Neural progenitor cell (in vitro differentiated cells): ENCODE data around the gene SIAE. TPM values are rescaled to one million over a fixed set of nuclear protein-coding genes. Genes with fewer than 3 reads are reported as not detected.

Source experiments
- DNase-seq: peaks from one replicate; pipeline ENCODE4 v3.0.0-alpha.2; 2016; ENCODE audit warnings: low spot score
- H2AFZ ChIP-seq: fragments of 200-600 bp; sonication (generic); replicated peaks from 2 replicates; pipeline ENCODE4 v1.6.1; 2016; ENCODE audit warnings: antibody characterized with exemption
- H3F3A ChIP-seq: fragments of 200-600 bp; sonication (generic); 2 replicates; pipeline ENCODE4 v1.6.1; 2016; ENCODE audit warnings: antibody characterized with exemption, low read depth
- H3K27ac ChIP-seq: fragments of 200-600 bp; sonication (generic); 2 replicates; pipeline ENCODE4 v1.5.1; 2016; ENCODE audit warnings: mild to moderate bottlenecking
- H3K27me3 ChIP-seq: fragments of 200-600 bp; sonication (generic); 2 replicates; pipeline ENCODE4 v1.6.1; 2016; ENCODE audit warnings: mild to moderate bottlenecking, moderate library complexity
- H3K36me3 ChIP-seq: fragments of 200-600 bp; sonication (generic); 2 replicates; pipeline ENCODE4 v1.5.1; 2016
- H3K4me1 ChIP-seq: fragments of 200-600 bp; sonication (generic); 2 replicates; pipeline ENCODE4 v1.6.1; 2016; ENCODE audit warnings: mixed run types
- H3K4me2 ChIP-seq: fragments of 200-600 bp; sonication (generic); 2 replicates; pipeline ENCODE4 v1.6.1; 2016
- H3K4me3 ChIP-seq: fragments of 200-600 bp; sonication (generic); 2 replicates; pipeline ENCODE4 v1.5.1; 2016
- H3K79me2 ChIP-seq: fragments of 200-600 bp; sonication (generic); 2 replicates; pipeline ENCODE4 v1.6.1; 2016; ENCODE audit warnings: low read depth
- H3K9ac ChIP-seq: fragments of 200-600 bp; sonication (generic); 2 replicates; pipeline ENCODE4 v1.6.1; 2016
- H3K9me3 ChIP-seq: fragments of 200-600 bp; sonication (generic); 2 replicates; pipeline ENCODE4 v1.5.1; 2016; ENCODE audit warnings: low read depth
- H4K20me1 ChIP-seq: fragments of 200-600 bp; sonication (generic); 2 replicates; pipeline ENCODE4 v1.6.1; 2016; ENCODE audit warnings: low read depth
- H3K27ac Mint-ChIP-seq: 3 replicates; pipeline ENCODE4 v1.8.0; 2021; ENCODE audit warnings: mixed read lengths
- H3K27me3 Mint-ChIP-seq: 2 replicates; pipeline ENCODE4 v1.8.0; 2022; ENCODE audit warnings: low read depth, mild to moderate bottlenecking, inconsistent platforms, moderate library complexity, mixed read lengths; ENCODE audit not compliant: insufficient read depth
- H3K36me3 Mint-ChIP-seq: 3 replicates; pipeline ENCODE4 v1.8.0; 2021; ENCODE audit warnings: mixed read lengths
- H3K4me1 Mint-ChIP-seq: 3 replicates; pipeline ENCODE4 v1.8.0; 2021; ENCODE audit warnings: mixed read lengths
- H3K4me3 Mint-ChIP-seq: 3 replicates; pipeline ENCODE4 v1.8.0; 2021; ENCODE audit warnings: mild to moderate bottlenecking, moderate library complexity, mixed read lengths
- H3K9me3 Mint-ChIP-seq: 3 replicates; pipeline ENCODE4 v1.8.0; 2020; ENCODE audit warnings: mixed read lengths
- EZH2 ChIP-seq: fragments of 200-600 bp; sonication (generic); IDR thresholded peaks from 2 replicates; pipeline ENCODE4 v1.6.1; 2017; ENCODE audit warnings: antibody characterized with exemption, mild to moderate bottlenecking, moderate library complexity
- EZH2phosphoT487 ChIP-seq: fragments of 200-600 bp; sonication (generic); IDR thresholded peaks from 2 replicates; pipeline ENCODE4 v1.6.1; 2017; ENCODE audit warnings: antibody characterized with exemption
- total RNA-seq: library from RNA; depleted of rRNA; stranded (reverse); fragments of >200 nt; gene quantifications from 2 replicates; pipeline ENCODE4 v1.2.3, GENCODE V29; 2015; ENCODE audit warnings: low replicate concordance
- TF ChIP-seq, protein P1 (sequence below): fragments of 200-600 bp; sonication (generic); IDR thresholded peaks from 2 replicates; pipeline ENCODE4 v1.5.1; 2017; ENCODE audit warnings: antibody characterized with exemption, mild to moderate bottlenecking

Gene SIAE
- total RNA-seq, 1 donor from 2014 or later: 3.6 TPM

DNA sequence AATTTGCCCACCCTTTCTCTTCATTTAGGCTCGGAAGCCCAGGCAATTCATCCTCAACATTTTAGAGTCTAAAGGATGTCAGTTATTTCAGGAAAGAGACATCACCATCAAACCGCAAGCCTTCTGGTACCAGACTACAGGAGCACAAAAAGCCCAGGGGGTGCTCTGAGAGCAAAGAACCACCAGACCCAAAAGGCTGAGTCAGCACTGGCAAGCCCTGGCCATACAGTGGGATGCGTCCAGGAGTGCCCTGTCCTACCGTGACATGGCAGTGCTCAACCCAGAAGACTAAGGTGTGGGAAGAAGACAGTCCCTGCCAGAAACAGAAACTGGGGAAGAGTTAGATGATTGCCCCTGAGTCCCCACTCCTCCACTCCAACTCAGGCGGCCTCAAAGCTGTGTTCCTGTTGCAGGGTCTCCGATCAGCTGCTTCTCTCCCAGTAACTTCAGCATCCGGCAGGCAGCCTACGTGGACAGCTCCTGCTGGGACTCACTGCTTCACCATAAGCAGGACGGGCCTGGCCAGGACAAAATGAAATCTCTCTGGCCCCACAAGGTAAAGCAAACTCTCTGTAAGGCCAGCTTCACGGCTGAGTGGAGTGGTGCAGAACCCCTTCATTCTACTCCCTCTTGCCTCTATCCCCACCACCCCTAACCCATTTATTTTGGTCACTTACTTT is 60.8 kb downstream of the SIAE start:
- TF ChIP-seq, protein P1, sequence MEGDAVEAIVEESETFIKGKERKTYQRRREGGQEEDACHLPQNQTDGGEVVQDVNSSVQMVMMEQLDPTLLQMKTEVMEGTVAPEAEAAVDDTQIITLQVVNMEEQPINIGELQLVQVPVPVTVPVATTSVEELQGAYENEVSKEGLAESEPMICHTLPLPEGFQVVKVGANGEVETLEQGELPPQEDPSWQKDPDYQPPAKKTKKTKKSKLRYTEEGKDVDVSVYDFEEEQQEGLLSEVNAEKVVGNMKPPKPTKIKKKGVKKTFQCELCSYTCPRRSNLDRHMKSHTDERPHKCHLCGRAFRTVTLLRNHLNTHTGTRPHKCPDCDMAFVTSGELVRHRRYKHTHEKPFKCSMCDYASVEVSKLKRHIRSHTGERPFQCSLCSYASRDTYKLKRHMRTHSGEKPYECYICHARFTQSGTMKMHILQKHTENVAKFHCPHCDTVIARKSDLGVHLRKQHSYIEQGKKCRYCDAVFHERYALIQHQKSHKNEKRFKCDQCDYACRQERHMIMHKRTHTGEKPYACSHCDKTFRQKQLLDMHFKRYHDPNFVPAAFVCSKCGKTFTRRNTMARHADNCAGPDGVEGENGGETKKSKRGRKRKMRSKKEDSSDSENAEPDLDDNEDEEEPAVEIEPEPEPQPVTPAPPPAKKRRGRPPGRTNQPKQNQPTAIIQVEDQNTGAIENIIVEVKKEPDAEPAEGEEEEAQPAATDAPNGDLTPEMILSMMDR: no peak
- TF ChIP-seq EZH2phosphoT487 (no peak), EZH2 (no peak)
- Histone ChIP-seq H3K4me3 (no peak overlapping the region), H3K79me2 (no peaks in the 10 kb centered on the region), H4K20me1 (no peaks in the 10 kb centered on the region), H3K4me1 (peaks cover 9% of the 10 kb centered on the region), H3F3A (no peaks in the 10 kb centered on the region), H3K27ac (no peak overlapping the region), H3K9ac (no peak overlapping the region), H3K9me3 (no peaks in the 10 kb centered on the region), H3K36me3 (no peaks in the 10 kb centered on the region), H3K27me3 (no peaks in the 10 kb centered on the region), H2AFZ (no peak overlapping the region), H3K4me2 (no peak overlapping the region)
- no peaks in the 10 kb centered on the region for H3K36me3 Mint-ChIP-seq
- peaks cover 10% of the 10 kb centered on the region for H3K4me1 Mint-ChIP-seq
- H3K9me3 Mint-ChIP-seq: no peaks in the 10 kb centered on the region
- peak; percentile 40 for DNase-seq
- H3K27ac Mint-ChIP-seq: no peak overlapping the region
- H3K4me3 Mint-ChIP-seq: peak overlapping the region; percentile 44
- no peaks in the 10 kb centered on the region for H3K27me3 Mint-ChIP-seq

DNA sequence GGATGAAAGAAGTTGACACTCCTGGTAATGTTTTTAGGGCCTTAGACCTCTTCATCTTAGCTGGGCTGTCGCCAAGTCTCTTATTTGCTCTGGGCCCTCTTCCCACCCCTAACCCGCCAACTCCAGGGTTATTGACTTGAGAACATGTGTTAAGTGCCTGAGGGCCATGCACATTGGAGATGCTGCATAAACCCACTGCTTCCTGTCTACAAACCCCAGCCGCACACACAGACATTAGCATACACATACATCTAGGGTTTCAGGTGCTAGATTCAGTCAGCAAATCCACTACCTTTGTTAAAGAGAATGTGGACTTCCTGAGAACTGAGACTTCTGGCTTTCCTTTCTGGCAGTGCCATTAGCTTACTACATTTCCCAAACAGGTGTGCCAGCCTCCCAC is 61.5 kb downstream of the SIAE start:
- no peak overlapping the region for H3K4me3 ChIP-seq
- no peaks in the 10 kb centered on the region for H3K36me3 Mint-ChIP-seq
- no peaks in the 10 kb centered on the region for H3K27me3 Mint-ChIP-seq
- H3K4me1 ChIP-seq: peaks cover 9% of the 10 kb centered on the region
- no peak overlapping the region for H3K4me2 ChIP-seq
- no peak for TF ChIP-seq EZH2
- TF ChIP-seq, protein P1: no peak
- no peak for TF ChIP-seq EZH2phosphoT487
- no peak overlapping the region for H3K27ac Mint-ChIP-seq
- peaks cover 10% of the 10 kb centered on the region for H3K4me1 Mint-ChIP-seq
- H3K27ac ChIP-seq: no peak overlapping the region
- H3K9me3 Mint-ChIP-seq: no peaks in the 10 kb centered on the region
- no peak for DNase-seq
- no peaks in the 10 kb centered on the region for H3K9me3 ChIP-seq
- H2AFZ ChIP-seq: no peak overlapping the region
- no peaks in the 10 kb centered on the region for H3K36me3 ChIP-seq
- H3K4me3 Mint-ChIP-seq: no peak overlapping the region
- no peaks in the 10 kb centered on the region for H4K20me1 ChIP-seq
- no peaks in the 10 kb centered on the region for H3F3A ChIP-seq
- no peak overlapping the region for H3K9ac ChIP-seq
- H3K27me3 ChIP-seq: no peaks in the 10 kb centered on the region
- H3K79me2 ChIP-seq: no peaks in the 10 kb centered on the region

DNA sequence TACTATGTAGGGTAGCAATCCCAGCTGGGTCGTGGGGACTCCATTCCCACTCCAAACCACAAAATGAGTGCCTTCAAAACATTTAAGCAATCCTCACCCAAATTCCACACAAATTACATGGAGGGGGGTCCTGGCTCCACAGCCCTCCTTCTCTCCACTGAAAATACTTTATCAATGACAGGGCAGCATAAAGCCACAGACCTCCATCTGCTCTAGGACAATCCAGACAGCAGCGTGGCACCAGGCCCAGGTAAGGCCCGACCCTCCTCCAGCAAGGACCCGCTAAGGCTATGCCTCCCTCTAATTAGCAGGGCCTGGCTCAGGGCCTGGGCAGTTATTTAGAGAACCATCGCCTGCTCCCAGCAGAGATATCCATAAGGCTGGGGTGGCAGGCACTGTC is 62.5 kb downstream of the SIAE start, which contains the start of gene PANX3:
Gene PANX3, plus strand, starts transcription at position 365 of the 400 bp plus-strand sequence. CDS start 129 bp downstream, outside the sequence.
- no peak for DNase-seq
- Histone ChIP-seq H3K79me2 (no peaks in the 10 kb centered on the region), H3K27me3 (no peaks in the 10 kb centered on the region), H3K4me2 (no peak within 1 kb of the TSS), H2AFZ (no peak within 1 kb of the TSS), H3K9me3 (no peaks in the 10 kb centered on the region), H3K27ac (no peak within 1 kb of the TSS), H3F3A (no peaks in the 10 kb centered on the region), H4K20me1 (no peaks in the 10 kb centered on the region), H3K4me1 (peaks cover 9% of the 10 kb centered on the region), H3K4me3 (no peak within 1 kb of the TSS), H3K9ac (no peak within 1 kb of the TSS), H3K36me3 (no peaks in the 10 kb centered on the region)
- no peak within 1 kb of the TSS for H3K4me3 Mint-ChIP-seq
- H3K27ac Mint-ChIP-seq: no peak within 1 kb of the TSS
- H3K36me3 Mint-ChIP-seq: no peaks in the 10 kb centered on the region
- no peaks in the 10 kb centered on the region for H3K9me3 Mint-ChIP-seq
- H3K27me3 Mint-ChIP-seq: no peaks in the 10 kb centered on the region
- TF ChIP-seq EZH2 (no peak), EZH2phosphoT487 (no peak)
- TF ChIP-seq, protein P1: no peak
- H3K4me1 Mint-ChIP-seq: peaks cover 10% of the 10 kb centered on the region
